H1 (cell line): ENCODE data around the gene GALR2. TPM values are rescaled to one million over a fixed set of nuclear protein-coding genes. Genes with fewer than 3 reads are reported as not detected.

Source experiments
- BACH1 ChIP-seq: IDR thresholded peaks from 2 replicates; pipeline ENCODE4 v1.6.1; 2012; ENCODE audit warnings: low read length, improper control_type of control experiment
- SP2 ChIP-seq: IDR thresholded peaks from 2 replicates; pipeline ENCODE4 v1.6.1; 2012; ENCODE audit warnings: mild to moderate bottlenecking, low read length, inconsistent platforms
- TEAD4 ChIP-seq: IDR thresholded peaks from 2 replicates; pipeline ENCODE4 v1.6.1; 2012; ENCODE audit warnings: low read depth, low read length, inconsistent platforms, mixed read lengths
- polyA plus RNA-seq, 7 experiments: library from polyadenylated mRNA; depleted of rRNA in 3 of 7; stranded (reverse) in 5 of 7; unstranded in 2 of 7; fragments of >200 nt in 5 of 7; fragments of 200-250 nt in 2 of 7; gene quantifications; 1 replicate in 5 of 7; 2 replicates in 1 of 7; 4 replicates in 1 of 7; pipeline versions ENCODE4 v1.2.1 to v1.2.3, GENCODE V29; 2011 to 2013; ENCODE audit warnings: missing spikeins in 2 of 7, mixed read lengths in 2 of 7
- total RNA-seq: library from RNA; stranded (reverse); fragmentation: NEBNext Ultra II Directional; extraction: Animal tissue kit (Norgen Biotek cat#: 25700); gene quantifications from 2 replicates; pipeline ENCODE4 v1.2.1, GENCODE V29; 2021
- TF ChIP-seq, protein P1 (sequence below): IDR thresholded peaks from 2 replicates; pipeline ENCODE4 v1.6.1; 2012; ENCODE audit warnings: low read length, inconsistent platforms

Gene GALR2
- total and polyA plus RNA-seq, 2 of the 8 experiments (the other 6 are each of a cell fraction or from before 2014, with no cell fraction given) = 0.86 to 2.2 TPM

GRCh38 chr17:76119409-76120371, 45.1 kb downstream of the GALR2 start (continued):
- TF ChIP-seq, protein P1, sequence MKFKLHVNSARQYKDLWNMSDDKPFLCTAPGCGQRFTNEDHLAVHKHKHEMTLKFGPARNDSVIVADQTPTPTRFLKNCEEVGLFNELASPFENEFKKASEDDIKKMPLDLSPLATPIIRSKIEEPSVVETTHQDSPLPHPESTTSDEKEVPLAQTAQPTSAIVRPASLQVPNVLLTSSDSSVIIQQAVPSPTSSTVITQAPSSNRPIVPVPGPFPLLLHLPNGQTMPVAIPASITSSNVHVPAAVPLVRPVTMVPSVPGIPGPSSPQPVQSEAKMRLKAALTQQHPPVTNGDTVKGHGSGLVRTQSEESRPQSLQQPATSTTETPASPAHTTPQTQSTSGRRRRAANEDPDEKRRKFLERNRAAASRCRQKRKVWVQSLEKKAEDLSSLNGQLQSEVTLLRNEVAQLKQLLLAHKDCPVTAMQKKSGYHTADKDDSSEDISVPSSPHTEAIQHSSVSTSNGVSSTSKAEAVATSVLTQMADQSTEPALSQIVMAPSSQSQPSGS = no peak
- TF ChIP-seq BACH1 = no peak
- no peak for TF ChIP-seq TEAD4
- no peak for TF ChIP-seq SP2
